SK-N-SH (cell line): ENCODE measurements around the gene NFIX. TPM values are rescaled to one million over a fixed set of nuclear protein-coding genes. Genes with fewer than 3 reads are reported as not detected.

Experiments
- CTCF ChIA-PET: fragments of 300-600, 350-600 bp; formaldehyde crosslinking; extraction: SDS; loops from one replicate; lab custom pipeline; 2021; lab: Yijun Ruan, JAX
- POLR2A ChIA-PET: fragments of 350-600 bp; sonication (Branson Sonifier 250); formaldehyde crosslinking; extraction: SDS; loops from one replicate; lab custom pipeline; 2020; ENCODE audit warnings: antibody characterized with exemption, inconsistent platforms; lab: Yijun Ruan, JAX
- DNase-seq: peaks from one replicate; pipeline ENCODE4 v3.0.0; 2012
- H2AFZ ChIP-seq: fragments of 200-600 bp; sonication (generic); 2 replicates; pipeline ENCODE4 v1.8.1; 2016; ENCODE audit warnings: antibody characterized with exemption, mild to moderate bottlenecking, low read depth
- H3F3A ChIP-seq: fragments of 200-600 bp; sonication (generic); replicated peaks from 2 replicates; pipeline ENCODE3; 2016; ENCODE audit warnings: antibody characterized with exemption, mild to moderate bottlenecking; ENCODE audit not compliant: insufficient read depth
- H3K27ac ChIP-seq, 2 experiments: fragments of 200-500 bp in 1 of 2; fragments of 200-600 bp in 1 of 2; sonication (Bioruptor generic) in 1 of 2; sonication (generic), shearing (Covaris generic) in 1 of 2; 2 replicates each; pipeline versions ENCODE4 v1.5.1 to v1.6.1; 2014 to 2016; ENCODE audit warnings: low read depth in 2 of 2, inconsistent platforms in 1 of 2, low read length in 1 of 2, mild to moderate bottlenecking in 1 of 2, mixed read lengths in 1 of 2
- H3K27me3 ChIP-seq: fragments of 200-600 bp; sonication (generic), shearing (Covaris generic); 2 replicates; pipeline ENCODE4 v1.6.1; 2016; ENCODE audit warnings: mixed run types; ENCODE audit not compliant: insufficient read depth
- H3K36me3 ChIP-seq, 2 experiments: fragments of 200-500 bp in 1 of 2; fragments of 200-600 bp in 1 of 2; sonication (Bioruptor generic) in 1 of 2; sonication (generic) in 1 of 2; replicated peaks in 1 of 2; 2 replicates each; pipeline versions ENCODE3 to v1.5.1; 2014 to 2016; ENCODE audit warnings: low read length in 1 of 2, mild to moderate bottlenecking in 1 of 2; ENCODE audit not compliant: insufficient read depth in 2 of 2, control insufficient read depth in 1 of 2
- H3K4me1 ChIP-seq, 2 experiments: fragments of 200-500 bp in 1 of 2; fragments of 200-600 bp in 1 of 2; sonication (Bioruptor generic) in 1 of 2; sonication (generic), shearing (Covaris generic) in 1 of 2; 2 replicates each; pipeline versions ENCODE4 v1.5.1 to v1.6.1; 2014 to 2016; ENCODE audit warnings: low read depth in 1 of 2, low read length in 1 of 2, mixed run types in 1 of 2; ENCODE audit not compliant: insufficient read depth in 2 of 2, control insufficient read depth in 1 of 2
- H3K4me2 ChIP-seq: fragments of 200-600 bp; sonication (generic), shearing (Covaris generic); 2 replicates; pipeline ENCODE4 v1.6.1; 2017; ENCODE audit warnings: mixed run types
- H3K4me3 ChIP-seq, 2 experiments: fragments of 200-500 bp in 1 of 2; fragments of 200-600 bp in 1 of 2; sonication (Bioruptor generic) in 1 of 2; sonication (generic), shearing (Covaris generic) in 1 of 2; 2 replicates each; pipeline versions ENCODE4 v1.5.1 to v1.8.1; 2014 to 2016; ENCODE audit warnings: low read depth in 2 of 2, inconsistent platforms in 1 of 2, low read length in 1 of 2, mild to moderate bottlenecking in 1 of 2, mixed read lengths in 1 of 2, moderate library complexity in 1 of 2
- H3K79me2 ChIP-seq: fragments of 200-600 bp; sonication (generic); 2 replicates; pipeline ENCODE4 v1.8.1; 2017; ENCODE audit warnings: mild to moderate bottlenecking; ENCODE audit not compliant: insufficient read depth
- H3K9ac ChIP-seq: fragments of 200-600 bp; sonication (generic); 2 replicates; pipeline ENCODE4 v1.6.1; 2017; ENCODE audit warnings: mixed run types
- H3K9me2 ChIP-seq: fragments of 200-600 bp; sonication (generic); 2 replicates; pipeline ENCODE4 v1.6.1; 2017; ENCODE audit warnings: mixed run types
- H3K9me3 ChIP-seq: fragments of 200-600 bp; sonication (generic); 2 replicates; pipeline ENCODE4 v1.6.1; 2017; ENCODE audit warnings: mixed run types, mild to moderate bottlenecking, moderate library complexity
- H4K20me1 ChIP-seq: fragments of 200-600 bp; sonication (generic); 2 replicates; pipeline ENCODE4 v1.6.1; 2017; ENCODE audit warnings: mild to moderate bottlenecking, mixed run types; ENCODE audit not compliant: insufficient read depth
- EZH2phosphoT487 ChIP-seq: fragments of 200-600 bp; sonication (generic); IDR thresholded peaks from 2 replicates; pipeline ENCODE4 v1.6.1; 2017; ENCODE audit warnings: low read depth, mixed run types, mild to moderate bottlenecking, antibody characterized with exemption, moderate library complexity, borderline replicate concordance
- FOSL2 ChIP-seq: IDR thresholded peaks from 2 replicates; pipeline ENCODE4 v1.4.0; 2012; ENCODE audit warnings: low read depth, mild to moderate bottlenecking, moderate library complexity, borderline replicate concordance
- FOXJ3 ChIP-seq: sonication (generic); formaldehyde crosslinking; IDR thresholded peaks from 2 replicates; pipeline ENCODE4 v1.5.1; 2020; ENCODE audit warnings: mild to moderate bottlenecking, missing genetic modification reagents
- FOXM1 ChIP-seq: IDR thresholded peaks from 2 replicates; pipeline ENCODE4 v1.4.0; 2012; ENCODE audit warnings: low read depth, mild to moderate bottlenecking
- GABPA ChIP-seq: IDR thresholded peaks from 2 replicates; pipeline ENCODE4 v1.4.0; 2012; ENCODE audit warnings: low read depth, mild to moderate bottlenecking
- GATA2 ChIP-seq: sonication (generic); formaldehyde crosslinking; IDR thresholded peaks from 2 replicates; pipeline ENCODE4 v1.5.0; 2020; ENCODE audit warnings: mild to moderate bottlenecking, missing genetic modification reagents
- MEF2A ChIP-seq: IDR thresholded peaks from 2 replicates; pipeline ENCODE4 v1.4.0; 2012; ENCODE audit warnings: low read depth, borderline replicate concordance
- MXI1 ChIP-seq: IDR thresholded peaks from 2 replicates; pipeline ENCODE4 v1.6.1; 2012; ENCODE audit warnings: mild to moderate bottlenecking, low read depth, low read length, improper control_type of control experiment
- NFIC ChIP-seq: IDR thresholded peaks from 2 replicates; pipeline ENCODE4 v1.4.0; 2012; ENCODE audit warnings: borderline replicate concordance
- POLR2AphosphoS5 ChIP-seq: IDR thresholded peaks from 2 replicates; pipeline ENCODE4 v1.6.1; 2012; ENCODE audit warnings: low read depth, low read length
- RCOR1 ChIP-seq: fragments of 150-350 bp; IDR thresholded peaks from 2 replicates; pipeline ENCODE4 v1.6.1; 2017; ENCODE audit warnings: antibody characterized with exemption, low read length
- RFX5 ChIP-seq: IDR thresholded peaks from 2 replicates; pipeline ENCODE4 v1.6.1; 2012; ENCODE audit warnings: mild to moderate bottlenecking, improper control_type of control experiment, low read length
- RXRA ChIP-seq: IDR thresholded peaks from 2 replicates; pipeline ENCODE4 v1.4.0; 2012; ENCODE audit warnings: low read depth, mild to moderate bottlenecking, borderline replicate concordance
- SIN3A ChIP-seq: IDR thresholded peaks from 2 replicates; pipeline ENCODE4 v1.6.1; 2012; ENCODE audit warnings: low read depth, mild to moderate bottlenecking, low read length, moderate library complexity, borderline replicate concordance
- SMC3 ChIP-seq: IDR thresholded peaks from 2 replicates; pipeline ENCODE4 v1.6.1; 2012; ENCODE audit warnings: low read depth, low read length, improper control_type of control experiment
- WGBS: methylation state at CpG from one replicate; pipeline ENCODE4 v1.1.6; 2017; ENCODE audit warnings: low lambda C conversion rate; 5-methylcytosine and 5-hydroxymethylcytosine counted together
- polyA plus RNA-seq, 3 experiments: library from polyadenylated mRNA; depleted of rRNA; stranded (reverse); fragments of >200 nt; gene quantifications; 2 replicates each; pipeline ENCODE4 v1.2.3, GENCODE V29; 2012
- TF ChIP-seq, protein P1 (sequence below): IDR thresholded peaks from 2 replicates; pipeline ENCODE4 v1.4.0; 2012; ENCODE audit warnings: low read depth, borderline replicate concordance
- TF ChIP-seq, protein P2 (sequence below): fragments of 150-350 bp; IDR thresholded peaks from 2 replicates; pipeline ENCODE4 v1.6.1; 2016; ENCODE audit warnings: mild to moderate bottlenecking, low read depth, low read length
- TF ChIP-seq, protein P3 (sequence below): IDR thresholded peaks from 2 replicates; pipeline ENCODE4 v1.6.1; 2012; ENCODE audit warnings: mild to moderate bottlenecking, low read depth, low read length, moderate library complexity

Gene NFIX
- polyA plus RNA-seq, 1 of the 3 experiments (the other 2 are of a cell fraction), result 14.8 TPM

DNA sequence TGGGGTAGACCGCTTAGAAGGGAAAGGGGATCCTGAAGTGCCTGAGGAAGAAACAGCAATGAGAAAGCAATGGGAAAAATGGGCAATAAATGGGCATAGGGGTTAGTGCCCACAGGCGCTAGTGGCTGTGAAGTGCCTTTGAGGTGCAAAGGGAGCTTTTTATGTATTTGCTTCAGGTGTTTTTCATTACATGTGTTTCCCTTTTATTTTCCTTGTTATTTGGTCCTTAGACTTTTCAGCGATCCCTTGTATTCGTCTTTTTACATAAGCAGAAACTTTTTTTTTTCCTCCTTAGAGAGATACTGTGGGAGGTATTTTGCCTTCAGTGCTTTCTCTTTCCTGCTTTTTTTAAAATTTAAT lies 19.6 kb downstream of the NFIX start (continued):
- TF ChIP-seq SMC3 (no peak), NFIC (no peak), GABPA (no peak), EZH2phosphoT487 (no peak)
- TF ChIP-seq, protein P1, sequence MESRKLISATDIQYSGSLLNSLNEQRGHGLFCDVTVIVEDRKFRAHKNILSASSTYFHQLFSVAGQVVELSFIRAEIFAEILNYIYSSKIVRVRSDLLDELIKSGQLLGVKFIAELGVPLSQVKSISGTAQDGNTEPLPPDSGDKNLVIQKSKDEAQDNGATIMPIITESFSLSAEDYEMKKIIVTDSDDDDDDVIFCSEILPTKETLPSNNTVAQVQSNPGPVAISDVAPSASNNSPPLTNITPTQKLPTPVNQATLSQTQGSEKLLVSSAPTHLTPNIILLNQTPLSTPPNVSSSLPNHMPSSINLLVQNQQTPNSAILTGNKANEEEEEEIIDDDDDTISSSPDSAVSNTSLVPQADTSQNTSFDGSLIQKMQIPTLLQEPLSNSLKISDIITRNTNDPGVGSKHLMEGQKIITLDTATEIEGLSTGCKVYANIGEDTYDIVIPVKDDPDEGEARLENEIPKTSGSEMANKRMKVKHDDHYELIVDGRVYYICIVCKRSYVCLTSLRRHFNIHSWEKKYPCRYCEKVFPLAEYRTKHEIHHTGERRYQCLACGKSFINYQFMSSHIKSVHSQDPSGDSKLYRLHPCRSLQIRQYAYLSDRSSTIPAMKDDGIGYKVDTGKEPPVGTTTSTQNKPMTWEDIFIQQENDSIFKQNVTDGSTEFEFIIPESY, result no peak
- TF ChIP-seq, protein P2, sequence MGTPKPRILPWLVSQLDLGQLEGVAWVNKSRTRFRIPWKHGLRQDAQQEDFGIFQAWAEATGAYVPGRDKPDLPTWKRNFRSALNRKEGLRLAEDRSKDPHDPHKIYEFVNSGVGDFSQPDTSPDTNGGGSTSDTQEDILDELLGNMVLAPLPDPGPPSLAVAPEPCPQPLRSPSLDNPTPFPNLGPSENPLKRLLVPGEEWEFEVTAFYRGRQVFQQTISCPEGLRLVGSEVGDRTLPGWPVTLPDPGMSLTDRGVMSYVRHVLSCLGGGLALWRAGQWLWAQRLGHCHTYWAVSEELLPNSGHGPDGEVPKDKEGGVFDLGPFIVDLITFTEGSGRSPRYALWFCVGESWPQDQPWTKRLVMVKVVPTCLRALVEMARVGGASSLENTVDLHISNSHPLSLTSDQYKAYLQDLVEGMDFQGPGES, result no peak

DNA sequence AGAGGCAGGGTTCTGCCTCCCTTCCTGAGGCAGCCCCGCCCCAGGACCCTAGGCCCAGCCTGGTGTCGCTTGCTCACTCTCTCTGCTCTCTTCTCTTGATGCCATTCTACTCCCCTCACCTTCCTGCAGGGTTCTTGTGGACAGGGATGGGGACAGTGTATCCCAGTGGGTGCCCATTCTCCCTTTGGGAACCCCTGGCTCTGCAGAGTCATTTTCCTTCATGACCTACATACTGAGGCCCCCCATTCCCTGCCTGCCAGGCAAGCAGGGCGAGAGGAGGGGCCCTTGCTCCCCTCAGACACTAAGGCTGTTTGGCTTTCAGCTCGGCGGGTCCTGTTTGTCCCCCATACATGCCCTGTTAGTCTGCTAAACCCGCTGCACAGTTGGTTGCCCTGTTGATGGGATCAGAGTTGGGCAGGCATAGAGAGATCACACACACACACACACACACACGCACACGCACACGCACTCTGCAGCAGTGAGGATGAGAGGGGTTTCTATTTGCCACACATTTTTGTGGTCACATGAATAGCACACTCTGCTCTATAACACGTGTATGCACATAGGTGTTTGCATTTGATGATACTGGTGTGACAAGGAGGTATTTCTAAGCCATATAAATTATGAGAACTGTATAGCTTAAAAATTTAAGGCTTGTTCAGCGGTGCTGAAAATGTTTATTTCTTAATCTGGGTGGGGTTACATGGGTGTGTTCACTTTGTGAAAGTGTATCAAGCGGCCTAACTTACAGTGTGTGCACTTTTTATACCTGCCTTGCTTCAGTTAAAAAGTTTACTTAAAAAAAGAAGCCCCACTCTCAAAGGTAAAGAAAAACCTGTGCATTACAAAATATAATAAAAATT lies 20.3 kb downstream of the NFIX start:
- H3K4me2 ChIP-seq, result no peak overlapping the region
- peaks cover 15 to 43% of the 10 kb centered on the region in 2 experiments; a peak in 3 of 4 replicates for H3K4me1 ChIP-seq
- no peak for DNase-seq
- H3K79me2 ChIP-seq, result peaks cover 7% of the 10 kb centered on the region; the same call in 1 of the 2 replicates
- H3K27ac ChIP-seq, result no peak overlapping the region; a peak in 1 of 4 replicates
- H3K4me3 ChIP-seq, result no peak overlapping the region
- ChIA-PET CTCF (interaction anchor here (0.6 to 2.9 kb wide), 6 partner anchors 12 to 89 kb away, joined by 3 to 14 read pairs (median 4); no protein-coding TSS in a partner anchor), POLR2A (no interaction called here)
- H3K9me3 ChIP-seq, result no peaks in the 10 kb centered on the region
- no peaks in the 10 kb centered on the region for H4K20me1 ChIP-seq
- H3K9me2 ChIP-seq, result no peaks in the 10 kb centered on the region
- H3F3A ChIP-seq, result peaks cover 6% of the 10 kb centered on the region
- H3K27me3 ChIP-seq, result no peaks in the 10 kb centered on the region
- H2AFZ ChIP-seq, result no peak overlapping the region
- 92% methylated on average over 11 of the region's 12 CpGs for WGBS
- no peak overlapping the region for H3K9ac ChIP-seq
- H3K36me3 ChIP-seq, result no peaks in the 10 kb centered on the region
- no peak for TF ChIP-seq FOXM1

DNA sequence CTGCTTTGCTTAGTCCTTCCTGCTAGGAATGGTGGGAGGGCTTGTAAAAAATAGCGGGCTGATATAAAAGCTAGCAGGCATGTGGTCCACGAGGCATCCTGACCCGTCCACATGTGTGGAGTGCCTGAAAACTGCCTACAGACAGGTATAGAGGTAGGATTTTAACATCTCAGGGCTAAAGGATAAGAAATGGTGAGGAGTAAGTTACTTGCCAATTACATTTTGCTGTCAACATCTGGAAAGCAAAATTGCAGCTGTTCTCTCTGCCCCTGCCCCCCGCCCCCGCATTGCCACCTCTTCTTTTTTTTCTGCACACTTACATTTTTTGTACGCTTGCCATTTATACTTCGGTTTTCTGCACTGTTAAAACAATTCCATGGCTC lies 21.0 kb downstream of the NFIX start:
- WGBS, result 95% methylated on average over 7 of the region's 7 CpGs
- no peak overlapping the region for H3K9ac ChIP-seq

More for the DNA sequence above, 21.0 kb downstream of the NFIX start:
- ChIA-PET CTCF (interaction anchor here (1.0 to 2.9 kb wide), 4 partner anchors 18 to 51 kb away, joined by 3 to 12 read pairs (median 6); no protein-coding TSS in a partner anchor), POLR2A (no interaction called here)
- Histone ChIP-seq H4K20me1 (no peaks in the 10 kb centered on the region), H3K9me2 (no peaks in the 10 kb centered on the region), H3K4me2 (no peak overlapping the region), H3K4me3 (no peak overlapping the region), H3K9me3 (no peaks in the 10 kb centered on the region), H3F3A (peaks cover 6% of the 10 kb centered on the region), H3K27me3 (no peaks in the 10 kb centered on the region), H2AFZ (no peak overlapping the region), H3K4me1 (peaks cover 15 to 43% of the 10 kb centered on the region in 2 experiments; a peak in 3 of 4 replicates), H3K36me3 (no peaks in the 10 kb centered on the region), H3K79me2 (peaks cover 7% of the 10 kb centered on the region; the same call in 1 of the 2 replicates), H3K27ac (no peak overlapping the region)
- no peak for DNase-seq
- TF ChIP-seq RXRA (no peak), FOXJ3 (CRISPR knock-in tag) (no peak), POLR2AphosphoS5 (no peak), RFX5 (no peak), GATA2 (CRISPR knock-in tag) (no peak), SIN3A (no peak), MXI1 (no peak), MEF2A (no peak), RCOR1 (no peak), FOSL2 (no peak)
- TF ChIP-seq, protein P3, sequence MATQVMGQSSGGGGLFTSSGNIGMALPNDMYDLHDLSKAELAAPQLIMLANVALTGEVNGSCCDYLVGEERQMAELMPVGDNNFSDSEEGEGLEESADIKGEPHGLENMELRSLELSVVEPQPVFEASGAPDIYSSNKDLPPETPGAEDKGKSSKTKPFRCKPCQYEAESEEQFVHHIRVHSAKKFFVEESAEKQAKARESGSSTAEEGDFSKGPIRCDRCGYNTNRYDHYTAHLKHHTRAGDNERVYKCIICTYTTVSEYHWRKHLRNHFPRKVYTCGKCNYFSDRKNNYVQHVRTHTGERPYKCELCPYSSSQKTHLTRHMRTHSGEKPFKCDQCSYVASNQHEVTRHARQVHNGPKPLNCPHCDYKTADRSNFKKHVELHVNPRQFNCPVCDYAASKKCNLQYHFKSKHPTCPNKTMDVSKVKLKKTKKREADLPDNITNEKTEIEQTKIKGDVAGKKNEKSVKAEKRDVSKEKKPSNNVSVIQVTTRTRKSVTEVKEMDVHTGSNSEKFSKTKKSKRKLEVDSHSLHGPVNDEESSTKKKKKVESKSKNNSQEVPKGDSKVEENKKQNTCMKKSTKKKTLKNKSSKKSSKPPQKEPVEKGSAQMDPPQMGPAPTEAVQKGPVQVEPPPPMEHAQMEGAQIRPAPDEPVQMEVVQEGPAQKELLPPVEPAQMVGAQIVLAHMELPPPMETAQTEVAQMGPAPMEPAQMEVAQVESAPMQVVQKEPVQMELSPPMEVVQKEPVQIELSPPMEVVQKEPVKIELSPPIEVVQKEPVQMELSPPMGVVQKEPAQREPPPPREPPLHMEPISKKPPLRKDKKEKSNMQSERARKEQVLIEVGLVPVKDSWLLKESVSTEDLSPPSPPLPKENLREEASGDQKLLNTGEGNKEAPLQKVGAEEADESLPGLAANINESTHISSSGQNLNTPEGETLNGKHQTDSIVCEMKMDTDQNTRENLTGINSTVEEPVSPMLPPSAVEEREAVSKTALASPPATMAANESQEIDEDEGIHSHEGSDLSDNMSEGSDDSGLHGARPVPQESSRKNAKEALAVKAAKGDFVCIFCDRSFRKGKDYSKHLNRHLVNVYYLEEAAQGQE, result no peak
